GM12892 (cell line): ENCODE results near the gene UBTD1.

Source experiments
- POLR2A ChIP-seq: IDR thresholded peaks from 2 replicates; pipeline ENCODE4 v1.6.1; 2011; ENCODE audit warnings: low read depth, low read length, control low read depth
- POLR2AphosphoS5 ChIP-seq: IDR thresholded peaks from 2 replicates; pipeline ENCODE4 v1.6.1; 2011; ENCODE audit warnings: low read depth, low read length, control low read depth

DNA sequence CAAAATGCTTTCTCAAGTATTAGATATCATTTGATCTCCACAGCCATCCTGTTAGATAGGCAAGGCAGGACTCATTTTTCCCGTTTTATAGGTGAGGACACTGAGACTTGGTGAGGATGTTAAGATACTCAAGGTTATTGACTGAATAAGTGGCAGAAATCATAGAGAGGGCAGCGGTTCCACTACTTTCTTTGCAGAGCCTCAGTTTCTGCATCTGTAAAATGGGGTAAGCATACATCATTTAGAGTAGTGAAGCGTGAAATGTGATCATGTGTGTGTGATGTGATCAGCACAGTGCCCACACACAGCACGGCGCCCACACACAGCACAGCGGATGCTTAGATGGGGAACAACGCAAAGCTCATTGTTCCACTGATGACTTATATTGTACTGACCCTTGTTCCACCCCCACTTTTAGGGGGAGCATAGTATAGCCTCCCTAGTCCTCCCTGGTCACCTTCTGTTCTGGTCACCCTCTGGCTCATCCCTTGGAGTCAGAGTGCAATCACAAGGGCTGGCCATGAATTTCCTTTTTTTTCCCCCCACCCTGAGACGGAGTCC lies 10.5 kb downstream of the UBTD1 start:
- TF ChIP-seq POLR2AphosphoS5 (no peak), POLR2A (no peak)
